GM04504 (cell line): ENCODE results near the gene ZNF385D.
A peak's percentile ranks its signal among the peaks of the same experiment; 100 is the strongest.

Experiments
- DNase-seq: peaks from one replicate; pipeline ENCODE4 v3.0.0-alpha.2; 2012; ENCODE audit warnings: low read depth

Gene ZNF385D, protein sequence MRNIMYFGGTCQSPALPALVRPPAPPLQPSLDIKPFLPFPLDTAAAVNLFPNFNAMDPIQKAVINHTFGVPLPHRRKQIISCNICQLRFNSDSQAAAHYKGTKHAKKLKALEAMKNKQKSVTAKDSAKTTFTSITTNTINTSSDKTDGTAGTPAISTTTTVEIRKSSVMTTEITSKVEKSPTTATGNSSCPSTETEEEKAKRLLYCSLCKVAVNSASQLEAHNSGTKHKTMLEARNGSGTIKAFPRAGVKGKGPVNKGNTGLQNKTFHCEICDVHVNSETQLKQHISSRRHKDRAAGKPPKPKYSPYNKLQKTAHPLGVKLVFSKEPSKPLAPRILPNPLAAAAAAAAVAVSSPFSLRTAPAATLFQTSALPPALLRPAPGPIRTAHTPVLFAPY

DNA sequence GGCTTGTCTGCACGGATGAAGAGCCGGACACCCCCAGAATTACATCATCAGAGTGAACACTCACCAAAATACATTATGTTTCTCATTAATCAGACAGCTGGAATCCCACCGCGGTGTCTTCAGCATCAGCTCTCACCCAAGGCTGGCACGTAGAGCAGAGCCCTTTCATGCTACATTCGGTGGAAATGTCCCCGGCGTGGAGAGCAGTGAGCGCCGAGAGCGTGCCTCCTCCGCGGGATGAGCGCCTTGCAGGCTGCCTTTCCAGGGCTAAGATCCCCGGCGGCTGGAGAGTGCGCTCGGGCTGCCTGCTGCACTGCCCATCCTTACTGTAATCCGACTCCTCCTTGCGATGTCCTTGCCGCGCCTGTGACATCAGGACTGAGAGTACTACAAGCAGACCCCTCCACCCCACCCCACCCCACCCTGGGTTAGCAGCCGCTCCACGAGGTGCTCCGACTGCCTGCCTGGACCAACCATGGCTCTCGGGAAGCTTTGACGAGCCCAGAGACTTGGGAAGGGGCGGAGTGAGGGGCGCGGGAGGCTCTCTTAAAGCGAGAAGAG is at the start of gene ZNF385D:
TSS of gene ZNF385D (minus strand) at position 380 of the 561 bp plus-strand sequence. CDS start at position 86, 294 bp downstream.
- peak; percentile 35 for DNase-seq

DNA sequence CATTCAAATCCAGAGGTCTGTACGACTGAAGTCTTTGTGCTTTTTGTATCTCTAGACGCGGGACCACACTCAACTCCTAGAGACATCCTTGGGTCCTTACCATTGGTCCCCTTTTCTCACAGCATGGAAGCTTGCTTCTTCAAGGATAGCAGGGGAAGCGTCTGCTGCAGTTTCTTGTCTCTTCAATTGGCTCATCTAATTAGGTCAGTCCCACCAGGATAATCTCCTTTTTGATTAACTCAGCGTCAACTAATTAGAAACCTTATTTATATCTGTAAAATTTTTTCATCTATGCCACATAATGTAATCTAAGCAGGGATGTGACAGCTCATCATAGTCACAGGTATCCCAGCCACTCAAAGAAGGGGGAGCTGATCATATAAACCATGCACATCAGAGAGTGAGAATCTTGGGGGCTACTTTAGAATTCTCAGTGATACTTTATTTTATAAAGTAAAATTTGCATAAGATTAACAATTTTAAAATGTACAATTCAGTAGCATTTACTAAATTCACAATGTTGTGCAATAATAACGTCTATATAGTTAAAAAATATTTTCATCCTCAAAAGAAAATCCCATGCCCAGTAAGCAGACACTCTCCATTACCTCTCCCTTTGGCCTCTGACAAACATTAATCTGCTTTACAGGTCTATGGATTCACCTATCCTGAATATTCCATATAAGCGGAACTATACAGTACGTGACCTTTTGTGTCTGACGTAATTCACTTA is 47.5 kb upstream of the ZNF385D start:
- DNase-seq = no peak

DNA sequence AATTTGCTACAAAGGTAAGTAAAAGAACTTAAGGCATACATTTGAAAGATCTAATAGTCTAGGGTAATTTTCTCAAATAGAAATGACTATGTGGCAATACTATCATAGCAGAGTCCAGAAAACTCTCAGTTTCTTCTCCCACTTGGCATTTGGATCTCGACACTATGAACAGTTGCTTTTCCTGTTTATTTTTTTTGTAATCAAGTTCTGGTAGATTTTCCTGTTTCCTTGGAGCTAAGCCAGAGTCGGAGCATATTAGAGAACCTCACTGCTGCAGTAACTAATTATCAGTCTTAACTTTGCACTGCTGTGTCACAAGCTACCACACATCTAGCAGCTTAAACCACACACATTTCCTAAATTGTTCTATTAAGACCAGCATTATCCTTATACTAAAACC is 44.9 kb upstream of the ZNF385D start:
- DNase-seq = no peak

DNA sequence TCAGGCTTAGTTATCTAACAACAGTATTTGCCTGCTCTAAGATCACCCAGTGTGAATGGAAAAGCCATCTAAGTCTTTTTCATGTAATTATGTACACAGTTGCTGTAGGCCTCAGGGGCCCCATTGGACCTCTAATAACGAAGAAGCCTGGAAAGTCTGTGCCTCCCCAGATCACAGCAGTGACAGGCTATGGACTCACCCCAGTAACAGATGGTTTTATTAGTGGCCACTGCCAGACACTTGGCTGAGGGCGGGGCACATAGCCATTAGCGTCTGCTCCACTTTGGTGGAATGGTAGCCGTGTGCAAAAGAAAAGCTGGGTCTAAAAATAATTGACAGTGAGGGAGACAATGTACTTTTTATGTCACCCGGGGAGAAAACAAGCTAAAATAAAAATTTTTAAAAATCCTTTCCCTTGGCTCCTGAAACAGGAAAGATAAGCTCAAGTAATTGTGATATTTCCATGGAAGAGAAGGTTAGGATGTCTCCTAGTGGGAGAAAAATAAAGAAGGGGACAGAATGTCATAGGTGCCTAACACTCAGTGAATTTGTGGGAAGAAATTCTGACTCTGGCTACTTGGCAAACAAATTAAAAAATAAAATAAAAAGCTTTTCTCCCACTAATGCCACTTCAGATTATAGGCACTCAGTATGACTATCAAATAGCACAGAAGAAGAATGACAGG is 44.3 kb upstream of the ZNF385D start:
- no peak for DNase-seq

DNA sequence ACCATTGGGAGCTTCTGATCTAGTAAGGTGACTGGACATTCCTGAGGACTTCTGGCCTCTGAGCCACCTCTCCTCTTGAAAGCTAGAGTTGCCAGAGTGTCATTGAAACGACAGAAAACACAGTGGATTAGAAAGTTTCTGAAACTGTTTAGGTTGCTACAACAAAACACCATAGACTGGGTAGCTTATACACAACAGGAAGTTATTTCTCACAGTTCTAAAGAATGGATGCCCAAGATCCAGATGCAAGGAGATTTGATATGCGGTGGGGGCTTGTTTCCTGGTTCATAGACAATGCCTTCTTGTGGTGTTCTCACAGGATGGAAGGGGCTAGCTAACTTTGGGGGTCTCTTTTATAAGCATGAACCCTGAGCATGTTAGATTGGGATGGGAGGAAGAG is 43.3 kb upstream of the ZNF385D start:
- DNase-seq = no peak

DNA sequence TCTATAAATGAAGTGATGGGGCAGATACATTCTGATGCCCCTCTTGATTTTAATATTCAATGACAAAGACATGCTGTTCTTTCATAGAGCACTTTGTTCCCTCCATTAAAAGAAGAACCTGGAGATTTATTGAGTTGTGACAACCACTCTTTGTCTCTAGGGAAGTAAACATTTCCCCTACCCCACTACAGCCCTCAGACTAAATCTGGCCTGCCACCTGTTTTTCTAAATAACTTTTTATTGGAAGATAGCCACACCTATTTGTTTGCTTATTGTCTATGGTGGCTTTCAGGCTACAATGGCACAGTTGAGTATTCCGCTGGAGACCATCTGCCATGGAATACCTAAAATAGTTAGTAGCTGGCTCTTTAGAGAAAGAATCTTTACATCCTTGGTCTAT is 41.2 kb upstream of the ZNF385D start:
- no peak for DNase-seq

DNA sequence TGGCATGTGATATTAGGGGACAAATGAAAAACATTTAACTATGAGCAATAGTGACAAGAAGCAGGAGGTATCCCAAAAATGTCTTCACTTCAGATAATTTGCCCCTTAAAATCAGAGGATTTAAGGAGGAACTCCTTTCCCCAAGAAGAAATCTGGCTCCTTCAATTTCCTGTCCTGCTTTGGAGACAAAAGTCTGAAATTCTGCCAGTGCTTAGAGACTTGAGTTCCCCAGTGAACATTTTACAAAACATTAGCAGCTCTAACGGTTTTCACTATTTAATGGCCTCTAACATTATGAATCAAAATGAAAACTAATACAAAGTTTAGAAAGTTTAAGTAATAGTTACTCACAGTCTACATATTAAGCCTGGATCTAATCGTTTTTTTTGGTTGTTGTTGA is 40.3 kb upstream of the ZNF385D start:
- DNase-seq = no peak

DNA sequence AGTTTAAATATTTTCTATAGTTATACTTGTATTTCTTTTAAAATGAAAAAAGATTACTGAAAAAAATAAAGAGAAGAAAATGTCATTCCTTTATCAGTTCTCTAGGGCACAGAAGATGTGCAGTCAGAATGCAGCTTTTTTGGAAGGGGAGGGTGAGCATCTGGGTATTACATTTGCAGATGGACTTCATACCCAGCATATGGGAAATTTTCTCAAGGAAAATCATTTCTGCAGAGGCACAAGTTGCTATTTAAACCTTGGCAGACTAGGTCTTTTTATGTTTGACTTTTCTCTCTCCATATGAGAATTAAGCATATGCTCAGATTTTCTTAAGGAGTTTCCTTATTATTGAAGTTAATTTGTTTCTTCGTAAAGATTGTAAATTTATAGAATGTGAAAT is 39.5 kb upstream of the ZNF385D start:
- no peak for DNase-seq

DNA sequence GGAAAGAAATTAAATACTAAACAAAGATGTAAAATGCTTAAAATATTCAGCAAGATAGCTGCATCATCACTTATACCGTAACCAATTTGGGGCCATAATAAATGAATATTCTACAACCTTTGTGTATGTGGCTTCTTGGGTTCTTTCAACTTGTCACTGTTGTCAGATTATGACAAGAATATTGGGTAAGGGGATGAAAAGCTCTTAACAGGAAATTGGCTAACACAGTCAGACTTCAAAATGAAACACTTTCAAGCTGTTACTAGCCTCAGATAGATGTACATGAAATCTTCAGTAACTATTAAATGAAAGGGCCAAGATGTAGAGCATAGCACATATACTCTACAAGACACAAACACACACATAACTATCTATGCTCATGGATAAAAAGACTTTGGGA is 38.7 kb upstream of the ZNF385D start:
- no peak for DNase-seq

DNA sequence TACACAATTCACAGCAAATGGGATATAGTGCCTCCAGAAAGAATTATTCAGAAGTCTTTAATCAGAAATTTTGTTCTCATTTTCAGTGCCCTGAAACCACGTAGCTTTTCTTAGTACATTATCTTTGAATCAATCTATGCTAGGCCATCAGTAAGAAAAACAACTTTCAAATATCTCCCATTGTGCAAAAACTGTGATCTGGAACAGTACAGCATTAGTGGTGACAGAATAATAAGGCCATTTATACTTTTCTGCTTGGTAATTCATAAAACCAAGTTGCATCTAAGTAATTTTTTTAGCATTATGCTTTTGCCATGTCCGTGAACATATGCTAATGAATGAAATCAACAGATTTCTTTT is 35.4 kb upstream of the ZNF385D start:
- no peak for DNase-seq

DNA sequence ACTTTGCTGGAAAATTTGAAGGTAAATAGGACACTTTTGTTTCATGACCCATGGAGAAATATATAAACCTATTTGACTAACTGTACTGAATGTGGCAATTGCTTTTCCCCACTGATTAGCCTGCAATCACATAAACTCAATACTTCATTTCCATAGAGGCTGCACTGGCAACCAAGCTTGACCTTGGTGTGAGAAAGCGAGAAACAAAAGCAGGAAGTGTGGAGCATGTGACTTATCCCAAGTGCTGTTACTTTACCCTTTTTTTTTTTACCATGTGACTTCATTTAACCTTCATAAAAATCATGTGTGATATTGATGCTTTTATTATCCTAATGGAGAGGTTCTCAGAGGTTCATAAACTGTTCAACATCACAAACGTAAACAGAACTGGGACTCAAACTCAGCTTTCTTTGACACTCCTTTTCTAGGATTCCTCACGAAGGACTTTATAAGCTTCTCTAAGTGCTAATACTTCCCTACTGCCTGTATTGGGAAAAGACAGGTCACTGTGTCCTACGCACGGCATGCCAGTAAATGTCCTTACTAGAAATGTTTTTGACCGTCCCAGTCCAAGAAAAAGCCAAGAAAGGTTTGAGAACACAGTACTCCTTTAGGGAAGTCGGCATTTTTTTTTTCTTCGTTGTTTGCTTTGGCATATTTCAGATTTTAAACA is 34.9 kb upstream of the ZNF385D start:
- DNase-seq = no peak

DNA sequence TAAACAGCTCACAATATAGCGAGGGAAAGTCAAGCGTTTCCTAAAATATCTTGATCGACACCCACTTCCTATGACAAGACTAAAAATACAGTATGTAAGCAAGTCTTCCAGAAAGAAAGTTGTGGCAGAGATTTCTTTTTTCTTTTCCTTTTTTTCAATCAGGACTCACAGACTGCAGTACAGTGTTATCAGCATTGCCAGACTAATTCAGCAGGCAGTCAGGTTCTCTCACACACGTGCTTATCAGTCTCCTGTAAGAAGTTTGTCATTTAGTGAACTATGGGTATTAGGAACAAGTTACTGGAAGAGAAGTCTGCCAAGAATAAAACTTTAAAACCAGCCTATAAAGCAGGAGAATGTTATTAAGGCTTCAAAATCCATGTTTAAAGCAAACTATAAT is 32.8 kb upstream of the ZNF385D start:
- DNase-seq = no peak

DNA sequence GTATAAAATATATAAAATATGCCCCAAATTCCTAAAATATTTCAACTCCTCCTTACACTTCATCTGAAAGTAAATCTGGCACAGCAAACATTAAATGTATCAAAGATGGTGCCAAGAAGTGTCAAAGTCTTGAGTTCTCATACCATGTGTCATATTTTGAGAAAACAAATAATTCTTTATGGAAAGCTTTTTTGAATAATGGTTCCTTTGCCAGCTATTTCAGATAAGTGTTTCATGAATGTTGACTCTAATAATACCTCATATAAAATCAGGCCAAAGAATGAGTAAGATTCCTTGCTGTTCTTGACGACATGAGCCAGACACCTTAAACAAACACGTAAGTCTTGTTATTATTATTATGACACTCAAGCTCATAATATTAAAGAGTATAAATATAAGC is 30.3 kb upstream of the ZNF385D start:
- DNase-seq = no peak

DNA sequence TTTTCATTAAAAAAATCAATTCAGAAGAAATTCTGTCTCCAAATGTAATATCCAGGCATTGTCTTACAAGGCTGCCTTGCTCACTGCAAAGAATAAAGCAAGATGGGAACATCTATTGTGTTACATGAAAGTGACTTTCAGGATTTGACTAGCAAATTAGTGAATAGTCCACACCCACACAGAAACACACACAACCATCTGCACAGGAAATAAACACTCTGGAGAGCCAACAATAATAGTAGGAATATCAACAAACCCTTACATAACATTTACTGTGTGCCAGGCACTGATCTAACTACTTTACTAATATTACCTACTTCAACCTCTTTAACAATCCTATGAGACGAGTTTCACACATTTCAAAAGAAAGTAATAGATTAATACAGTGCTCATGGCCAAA is 28.9 kb upstream of the ZNF385D start:
- DNase-seq = no peak

DNA sequence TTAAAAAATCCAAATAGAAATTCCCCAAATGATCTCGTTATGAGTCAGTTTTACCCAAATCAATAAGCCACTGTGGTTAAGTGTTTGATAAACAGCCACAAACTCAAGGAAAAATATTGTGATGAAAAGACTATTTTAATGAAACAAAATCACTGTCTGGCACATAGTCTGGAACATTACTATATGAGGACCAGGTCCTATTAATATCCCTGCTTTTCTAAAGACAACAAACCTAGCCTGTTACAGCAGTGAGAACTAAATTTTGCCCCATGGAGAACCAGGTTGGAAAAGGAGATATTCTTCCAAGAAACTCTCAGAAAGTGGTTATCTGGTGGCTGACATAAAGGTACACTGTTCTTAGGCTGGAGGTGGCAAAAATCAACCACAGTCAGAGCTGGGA is 27.7 kb upstream of the ZNF385D start:
- DNase-seq = no peak

DNA sequence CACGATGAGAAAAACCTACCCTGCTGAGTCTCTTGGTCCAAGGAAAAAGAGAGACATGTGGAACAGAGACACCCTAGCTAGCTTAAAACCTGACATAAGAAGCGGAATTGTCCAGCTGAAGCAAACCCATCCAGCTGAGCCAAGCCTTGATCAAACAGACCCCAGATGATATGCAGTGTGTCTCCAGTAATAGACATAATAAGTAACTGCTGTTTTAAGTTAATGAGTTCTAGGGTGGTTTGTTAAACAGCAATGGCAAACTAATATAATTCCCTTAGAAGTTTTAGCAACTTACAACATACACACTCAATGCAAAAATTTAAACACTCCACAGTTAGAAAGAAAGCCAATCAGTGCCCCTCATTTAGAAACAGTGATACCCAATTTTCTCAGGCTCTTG is 26.8 kb upstream of the ZNF385D start:
- no peak for DNase-seq

DNA sequence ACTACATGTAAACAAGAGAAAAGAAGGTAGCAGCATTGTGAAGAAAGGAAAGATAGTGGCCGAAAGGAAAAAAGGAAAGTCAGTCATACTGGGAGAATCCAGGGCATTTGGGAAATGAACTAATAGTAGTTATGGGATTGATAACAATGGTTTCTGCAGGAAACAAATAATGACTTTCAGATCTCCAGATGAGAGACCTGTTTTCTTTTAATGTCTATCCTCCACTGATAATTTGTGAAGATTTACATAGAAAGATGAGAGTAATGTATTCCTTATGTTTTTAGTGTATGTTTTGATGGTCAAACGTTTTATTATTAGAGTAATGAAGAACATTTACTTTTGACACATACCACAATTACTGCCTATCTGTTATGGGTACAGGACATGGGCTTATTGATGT is 15.0 kb upstream of the ZNF385D start:
- DNase-seq = no peak

DNA sequence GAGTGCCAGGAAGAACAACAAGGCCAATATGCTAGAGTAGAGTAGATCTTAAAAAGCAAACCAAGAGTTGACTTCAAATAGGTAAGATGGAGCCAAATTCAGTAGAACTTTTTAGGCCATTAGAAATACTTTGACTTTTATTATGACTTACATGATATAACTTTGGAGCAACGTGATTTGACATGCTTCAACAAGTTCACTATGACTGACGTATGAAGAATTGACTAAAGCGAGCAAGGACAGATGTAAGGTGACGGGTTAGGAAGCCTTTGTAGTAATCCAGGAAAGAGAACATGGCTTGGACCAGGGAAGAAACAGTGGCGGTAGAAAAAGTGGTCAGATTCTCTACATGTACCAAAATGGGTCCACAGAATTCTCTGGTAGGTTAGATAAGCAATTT is 4.9 kb upstream of the ZNF385D start:
- DNase-seq = no peak

DNA sequence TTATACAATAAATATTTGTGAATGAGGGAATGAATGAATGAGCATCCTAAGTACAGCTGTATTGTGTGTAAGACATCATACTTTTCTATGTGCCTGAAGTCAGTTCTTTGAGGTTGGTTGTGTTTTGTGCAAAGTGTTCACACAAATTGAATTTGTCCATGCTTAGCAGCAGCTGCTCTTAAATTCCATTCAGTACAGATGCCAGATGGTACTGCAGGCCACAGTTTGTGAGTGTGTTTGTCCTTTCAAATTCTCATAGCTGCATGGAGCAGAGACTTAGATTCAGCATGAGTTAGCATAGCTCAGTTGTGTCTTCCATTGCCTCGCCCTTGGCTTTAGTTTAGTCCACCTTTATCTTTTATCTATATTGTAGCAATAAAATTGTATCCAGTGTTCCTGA is 3.8 kb upstream of the ZNF385D start:
- DNase-seq = no peak

DNA sequence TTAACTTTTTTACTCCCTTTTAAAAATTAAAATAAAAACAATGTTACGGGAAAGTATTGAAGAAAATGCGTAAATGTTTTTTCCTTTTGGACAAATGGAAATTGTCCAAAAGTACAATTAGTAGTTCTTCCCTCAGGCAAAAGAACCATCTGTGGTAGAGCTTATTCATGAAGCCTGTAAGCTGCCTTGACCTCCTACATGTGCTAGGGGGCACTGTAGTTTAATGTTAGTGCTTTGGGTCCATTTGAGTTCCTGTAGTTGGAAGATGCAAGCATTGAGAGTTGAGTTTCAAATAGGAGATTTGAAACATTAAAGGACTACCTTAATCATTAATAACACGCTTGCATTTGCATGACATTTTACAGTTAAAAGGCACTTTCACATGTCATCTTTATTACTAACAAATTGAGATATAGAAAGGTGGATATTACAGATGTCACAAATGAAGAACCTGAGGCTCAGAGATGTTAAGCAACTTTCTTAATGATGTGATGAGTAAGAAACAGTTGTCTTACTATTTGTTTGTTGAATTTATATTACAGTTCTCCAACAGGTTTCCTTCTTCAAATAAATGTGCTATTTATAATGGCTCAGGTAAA is 1.8 kb upstream of the ZNF385D start:
- DNase-seq = peak; percentile 40

DNA sequence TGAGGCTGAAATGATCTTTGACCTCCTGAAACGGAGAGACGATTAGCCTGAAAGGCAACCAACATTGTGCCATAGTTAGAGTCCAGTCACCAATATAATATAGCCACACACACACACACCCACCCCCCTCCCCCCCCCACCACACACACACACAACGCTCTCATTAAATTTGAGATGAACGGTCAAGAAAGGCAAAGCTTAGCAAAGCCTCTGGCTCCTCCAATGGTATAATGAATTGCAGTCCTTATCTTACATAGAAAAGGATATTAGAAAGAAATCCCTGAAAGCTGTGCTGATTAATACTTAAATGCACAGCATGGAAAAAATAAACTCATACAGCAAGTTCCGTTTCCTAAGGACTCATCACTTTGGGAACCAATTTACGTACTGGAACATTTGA is 876 bp upstream of the ZNF385D start:
- DNase-seq = no peak
